ENCODE data around the gene FBF1.
"Not testable (repeated sequence)": the region's sequence is repeated elsewhere in the genome, so short reads cannot be mapped to it uniquely, and the experiment has no call there.

The FBF1 gene

DNA sequence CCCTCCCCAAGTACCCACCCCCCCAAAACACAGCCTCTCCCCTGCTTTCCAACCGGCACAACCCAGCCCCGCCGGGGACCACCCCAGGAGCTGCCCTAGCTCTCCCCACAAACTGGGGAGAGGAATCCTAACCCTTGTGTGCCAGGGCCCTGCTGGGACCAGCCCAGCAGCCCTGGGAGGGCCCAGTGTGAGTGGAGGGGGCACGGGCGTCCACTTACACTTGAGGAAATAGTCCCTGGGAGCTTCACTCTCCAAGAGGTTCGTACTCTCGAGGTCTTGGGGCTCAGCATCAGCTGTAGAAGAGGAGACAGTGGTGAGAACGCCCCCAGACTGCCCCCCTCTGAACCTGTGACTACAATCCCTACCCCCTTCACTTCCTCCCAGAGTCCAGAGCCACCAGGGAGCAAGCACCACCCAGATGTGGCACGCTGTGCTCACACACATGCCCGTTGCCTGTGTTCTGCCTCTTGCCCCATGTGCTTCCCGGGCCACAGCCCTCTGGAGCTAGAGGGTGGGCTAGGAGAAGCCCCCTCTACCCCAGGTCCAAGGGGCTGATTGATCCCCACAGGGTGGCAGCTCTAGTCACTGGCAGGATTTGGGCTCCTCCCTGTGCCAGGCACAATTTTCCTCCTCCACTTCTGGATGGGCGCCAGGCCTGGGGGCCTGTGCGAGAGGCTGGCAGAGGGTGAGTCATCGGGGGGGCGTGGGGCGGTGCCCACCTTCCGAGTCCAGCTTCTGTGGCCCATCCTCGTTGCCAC is 65.5 kb downstream of the FBF1 start:
- Histone ChIP-seq H3K4me3 (ENCODE audit: low read depth, low read length) (no peak overlapping the region), H2AFZ (no peak overlapping the region), H3K4me2 (ENCODE audit: low read length) (peak overlapping the region; percentile 77), H3K9me3 (ENCODE audit: control insufficient read depth, low read length) (no peaks in the 10 kb centered on the region), H3K4me1 (peaks cover 14% of the 10 kb centered on the region), H3K27me3 (ENCODE audit: control insufficient read depth, insufficient read depth, low read length) (no peaks in the 10 kb centered on the region), H3K36me3 (ENCODE audit: control insufficient read depth, insufficient read depth, low read length) (no peaks in the 10 kb centered on the region), H3K27ac (peak overlapping the region; percentile 87), H3K79me2 (no peaks in the 10 kb centered on the region), H3K9ac (no peak overlapping the region)
- TF ChIP-seq, protein P1, sequence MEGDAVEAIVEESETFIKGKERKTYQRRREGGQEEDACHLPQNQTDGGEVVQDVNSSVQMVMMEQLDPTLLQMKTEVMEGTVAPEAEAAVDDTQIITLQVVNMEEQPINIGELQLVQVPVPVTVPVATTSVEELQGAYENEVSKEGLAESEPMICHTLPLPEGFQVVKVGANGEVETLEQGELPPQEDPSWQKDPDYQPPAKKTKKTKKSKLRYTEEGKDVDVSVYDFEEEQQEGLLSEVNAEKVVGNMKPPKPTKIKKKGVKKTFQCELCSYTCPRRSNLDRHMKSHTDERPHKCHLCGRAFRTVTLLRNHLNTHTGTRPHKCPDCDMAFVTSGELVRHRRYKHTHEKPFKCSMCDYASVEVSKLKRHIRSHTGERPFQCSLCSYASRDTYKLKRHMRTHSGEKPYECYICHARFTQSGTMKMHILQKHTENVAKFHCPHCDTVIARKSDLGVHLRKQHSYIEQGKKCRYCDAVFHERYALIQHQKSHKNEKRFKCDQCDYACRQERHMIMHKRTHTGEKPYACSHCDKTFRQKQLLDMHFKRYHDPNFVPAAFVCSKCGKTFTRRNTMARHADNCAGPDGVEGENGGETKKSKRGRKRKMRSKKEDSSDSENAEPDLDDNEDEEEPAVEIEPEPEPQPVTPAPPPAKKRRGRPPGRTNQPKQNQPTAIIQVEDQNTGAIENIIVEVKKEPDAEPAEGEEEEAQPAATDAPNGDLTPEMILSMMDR (IDR thresholded peaks at IDR 0.05): no peak

DNA sequence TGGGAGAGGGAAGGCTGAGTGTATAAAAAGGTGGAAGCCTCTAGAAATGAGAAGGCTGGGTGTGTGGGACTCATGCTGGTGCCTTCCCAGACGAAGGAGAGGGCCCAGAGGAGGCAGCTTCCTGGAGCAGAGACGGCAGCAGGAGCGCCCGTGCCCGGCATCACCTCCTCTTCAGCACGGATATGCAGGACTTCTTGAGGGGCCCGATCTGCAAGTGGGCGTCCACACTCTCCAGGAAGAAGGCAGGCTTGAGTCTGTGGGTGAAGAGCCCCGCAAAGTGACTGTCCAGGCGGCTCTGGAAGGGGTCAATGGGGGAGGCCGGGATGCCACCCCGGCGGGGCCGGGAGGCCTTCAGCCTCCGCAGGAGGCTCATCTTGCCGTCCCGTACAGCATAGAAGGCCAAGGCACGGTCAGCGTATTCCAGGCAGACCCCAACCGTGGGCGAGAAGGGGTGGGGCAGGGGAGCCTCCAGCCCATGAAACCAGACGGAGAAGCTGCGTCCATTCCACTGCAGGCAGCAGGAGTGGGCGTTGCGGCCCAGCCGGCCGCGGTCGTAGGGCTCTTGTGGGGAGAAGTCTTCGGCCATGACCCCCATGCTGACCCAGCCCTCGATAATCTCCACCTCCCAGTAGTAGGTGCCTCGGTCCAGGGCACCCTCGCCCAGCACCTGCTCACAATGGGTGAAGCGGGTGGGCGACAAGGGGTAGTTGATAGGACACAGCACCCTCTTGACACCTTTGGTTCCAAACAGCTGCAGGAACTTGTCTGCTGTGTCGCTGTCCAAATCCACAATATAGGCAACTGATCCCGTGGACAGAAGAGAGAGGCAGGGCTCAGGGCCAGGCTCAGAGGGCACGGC is 66.3 kb downstream of the FBF1 start:
- H3K9me3 ChIP-seq (ENCODE audit: control insufficient read depth, low read length): no peaks in the 10 kb centered on the region
- H3K79me2 ChIP-seq: no peaks in the 10 kb centered on the region
- H2AFZ ChIP-seq: no peak overlapping the region
- H3K27me3 ChIP-seq (ENCODE audit: control insufficient read depth, insufficient read depth, low read length): no peaks in the 10 kb centered on the region
- H3K4me3 ChIP-seq (ENCODE audit: low read depth, low read length): no peak overlapping the region
- TF ChIP-seq, protein P1 (IDR thresholded peaks at IDR 0.05): no peak
- H3K4me1 ChIP-seq: peaks cover 14% of the 10 kb centered on the region
- H3K4me2 ChIP-seq (ENCODE audit: low read length): no peak overlapping the region
- H3K9ac ChIP-seq: no peak overlapping the region
- no peaks in the 10 kb centered on the region for H3K36me3 ChIP-seq (ENCODE audit: control insufficient read depth, insufficient read depth, low read length)
- H3K27ac ChIP-seq: no peak overlapping the region

DNA sequence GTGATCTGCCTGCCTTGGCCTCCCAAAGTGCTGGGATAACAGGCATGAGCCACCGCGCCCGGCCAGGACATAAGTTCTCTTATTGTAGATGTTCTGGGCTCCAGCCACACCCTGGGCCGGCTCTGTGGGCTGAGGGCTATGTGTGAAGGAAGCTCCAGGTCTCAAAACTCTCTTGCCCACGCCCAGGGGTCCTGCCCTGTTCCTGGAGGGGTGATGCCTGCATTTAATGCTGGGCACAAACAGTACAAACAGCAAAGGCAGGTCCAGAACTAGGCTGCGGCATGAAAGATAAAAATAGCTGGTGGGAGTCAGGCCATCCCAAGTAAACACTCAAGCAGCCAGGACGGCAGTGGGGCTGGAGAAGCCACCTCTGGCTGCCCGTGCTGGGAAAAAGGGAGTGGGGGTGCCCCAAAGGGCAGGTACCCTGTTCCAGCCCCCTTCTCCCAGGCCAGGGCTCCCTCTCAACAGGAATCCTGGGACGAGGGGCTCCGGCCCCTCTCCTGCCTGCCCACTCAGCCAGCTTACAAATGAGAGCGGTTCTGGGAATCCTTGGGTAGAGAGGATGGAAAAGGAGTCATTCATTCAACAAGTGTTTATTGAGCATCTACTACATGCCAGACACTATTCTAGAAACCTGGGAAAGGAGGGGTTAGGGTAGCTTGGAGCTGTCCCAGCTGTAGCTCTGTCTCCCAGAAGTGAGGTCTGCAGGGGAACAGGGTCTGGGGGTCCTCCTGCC is 67.1 kb downstream of the FBF1 start:
- no peak overlapping the region for H3K9ac ChIP-seq
- H3K27ac ChIP-seq: no peak overlapping the region
- H3K4me2 ChIP-seq (ENCODE audit: low read length): no peak overlapping the region
- TF ChIP-seq, protein P1 (IDR thresholded peaks at IDR 0.05): no peak
- H2AFZ ChIP-seq: no peak overlapping the region
- H3K4me1 ChIP-seq: peaks cover 14% of the 10 kb centered on the region
- no peaks in the 10 kb centered on the region for H3K27me3 ChIP-seq (ENCODE audit: control insufficient read depth, insufficient read depth, low read length)
- H3K36me3 ChIP-seq (ENCODE audit: control insufficient read depth, insufficient read depth, low read length): no peaks in the 10 kb centered on the region
- H3K9me3 ChIP-seq (ENCODE audit: control insufficient read depth, low read length): no peaks in the 10 kb centered on the region
- no peaks in the 10 kb centered on the region for H3K79me2 ChIP-seq
- H3K4me3 ChIP-seq (ENCODE audit: low read depth, low read length): no peak overlapping the region

DNA sequence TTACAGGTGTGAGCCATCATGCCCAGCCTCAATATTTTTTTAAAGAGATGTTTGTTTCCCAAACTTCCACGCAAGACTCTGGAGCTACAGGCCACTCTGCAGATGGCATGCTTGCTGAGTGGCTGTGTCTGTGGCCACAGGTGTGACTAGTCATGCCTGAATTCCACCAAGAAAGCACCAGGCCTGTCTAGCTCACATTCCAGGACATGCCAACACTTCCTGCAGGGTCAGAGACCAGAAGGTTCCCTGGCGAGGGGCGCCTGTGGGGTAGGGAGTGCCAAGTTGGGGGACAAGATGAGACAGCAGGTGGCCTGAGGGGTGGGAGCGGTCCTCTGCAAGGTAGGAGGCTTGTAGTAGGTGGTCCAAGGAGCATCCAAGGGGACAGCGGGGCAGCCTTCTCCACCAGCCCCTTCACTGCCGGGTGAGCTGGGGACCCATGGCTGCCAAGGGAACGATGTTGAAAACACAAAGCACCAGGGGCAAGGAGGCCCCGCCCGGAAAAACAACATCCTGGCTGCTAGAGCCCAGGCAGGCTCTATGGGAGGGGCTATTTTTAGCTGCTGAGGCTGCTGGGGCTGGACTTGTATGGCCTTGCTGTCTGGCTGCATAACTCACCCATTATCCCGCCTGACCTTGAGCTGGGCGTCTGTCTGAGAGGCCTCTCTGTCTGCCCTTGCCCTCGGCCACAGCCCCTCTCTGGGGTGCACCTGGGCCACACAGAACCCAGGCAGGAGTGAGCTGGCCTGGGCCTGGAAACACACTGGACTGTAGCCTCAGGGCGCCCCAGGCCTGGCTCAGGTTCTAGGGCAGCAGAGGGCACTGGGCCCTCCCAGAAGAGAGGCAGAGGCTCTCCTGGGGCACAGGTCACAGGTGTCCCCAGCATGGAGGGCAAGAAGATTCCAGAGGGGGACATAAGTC is 68.1 kb downstream of the FBF1 start:
- no peaks in the 10 kb centered on the region for H3K27me3 ChIP-seq (ENCODE audit: control insufficient read depth, insufficient read depth, low read length)
- H3K4me2 ChIP-seq (ENCODE audit: low read length): peak overlapping the region; percentile 54
- H3K79me2 ChIP-seq: no peaks in the 10 kb centered on the region
- TF ChIP-seq, protein P1 (IDR thresholded peaks at IDR 0.05): no peak
- no peaks in the 10 kb centered on the region for H3K9me3 ChIP-seq (ENCODE audit: control insufficient read depth, low read length)
- H3K4me3 ChIP-seq (ENCODE audit: low read depth, low read length): no peak overlapping the region
- H3K4me1 ChIP-seq: peaks cover 14% of the 10 kb centered on the region
- H3K36me3 ChIP-seq (ENCODE audit: control insufficient read depth, insufficient read depth, low read length): no peaks in the 10 kb centered on the region
- H3K9ac ChIP-seq: no peak overlapping the region
- H2AFZ ChIP-seq: peak overlapping the region; percentile 73
- H3K27ac ChIP-seq: peak overlapping the region; percentile 72

DNA sequence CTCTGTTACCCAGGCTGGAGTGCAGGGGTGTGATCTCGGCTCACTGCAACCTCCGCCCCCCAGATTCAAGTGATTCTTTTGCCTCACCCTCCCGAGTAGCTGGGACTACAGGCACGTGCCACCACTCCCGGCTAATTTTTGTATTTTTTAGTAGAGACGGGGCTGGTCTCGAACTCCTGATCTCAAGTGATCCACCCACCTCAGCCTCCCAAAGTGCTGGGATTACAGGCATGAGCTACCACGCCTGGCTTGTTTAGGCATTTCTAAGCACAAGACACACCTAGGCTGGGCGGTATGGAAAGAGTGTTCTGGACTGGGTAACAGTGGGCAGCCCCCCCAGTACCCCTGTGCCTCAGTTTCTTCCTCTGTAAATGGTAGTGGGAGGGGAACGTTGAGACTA is 70.6 kb downstream of the FBF1 start:
- H3K27ac ChIP-seq; H3K9me3 ChIP-seq (ENCODE audit: control insufficient read depth, low read length); H3K9ac ChIP-seq; H3K4me2 ChIP-seq (ENCODE audit: low read length); H3K4me1 ChIP-seq; H3K36me3 ChIP-seq (ENCODE audit: control insufficient read depth, insufficient read depth, low read length); H3K4me3 ChIP-seq (ENCODE audit: low read depth, low read length); H3K79me2 ChIP-seq; H3K27me3 ChIP-seq (ENCODE audit: control insufficient read depth, insufficient read depth, low read length); H2AFZ ChIP-seq: not testable (repeated sequence)
